ENCODE data around the gene FGD5.

The FGD5 gene

GRCh38 chr3:14773691-14774128 lies 45.1 kb upstream of the FGD5 start:
- no peak overlapping the region for H3K27ac ChIP-seq (ENCODE audit: low read depth, low read length)
- no peak overlapping the region for H3K4me2 ChIP-seq (ENCODE audit: low read length)
- H3K79me2 ChIP-seq (ENCODE audit: control insufficient read depth, low read length): no peaks in the 10 kb centered on the region

GRCh38 chr3:14774431-14774830 lies 44.3 kb upstream of the FGD5 start:
- no peaks in the 10 kb centered on the region for H3K9me2 ChIP-seq (replicated peaks; ENCODE audit: control insufficient read depth, low read length)
- H3K36me3 ChIP-seq (ENCODE audit: control insufficient read depth, low read length): no peaks in the 10 kb centered on the region
- H3K9me3 ChIP-seq (ENCODE audit: control insufficient read depth, insufficient read depth, low read length): peaks cover 4% of the 10 kb centered on the region
- no peak overlapping the region for H3K4me3 ChIP-seq (ENCODE audit: low read length)
- no peak overlapping the region for H3K27ac ChIP-seq (ENCODE audit: low read depth, low read length)
- peaks cover 12% of the 10 kb centered on the region for H3K4me1 ChIP-seq (ENCODE audit: control insufficient read depth, low read length)
- H4K20me1 ChIP-seq (ENCODE audit: control insufficient read depth, insufficient read depth, low read depth, low read length): no peaks in the 10 kb centered on the region
- TF ChIP-seq EZH2phosphoT487 (IDR thresholded peaks at IDR 0.05; ENCODE audit: borderline replicate concordance, low read length) (no peak), CTCF (IDR thresholded peaks at IDR 0.05; ENCODE audit: low read depth, low read length, poor library complexity, severe bottlenecking) (no peak)
- no peaks in the 10 kb centered on the region for H3F3A ChIP-seq (ENCODE audit: control insufficient read depth, insufficient read depth)
- H3K79me2 ChIP-seq (ENCODE audit: control insufficient read depth, low read length): no peaks in the 10 kb centered on the region
- H3K4me2 ChIP-seq (ENCODE audit: low read length): no peak overlapping the region
- no peaks in the 10 kb centered on the region for H3K27me3 ChIP-seq (ENCODE audit: control insufficient read depth, low read length)

More at GRCh38 chr3:14773691-14774128, 45.1 kb upstream of the FGD5 start:
- Histone ChIP-seq H3K9me3 (ENCODE audit: control insufficient read depth, insufficient read depth, low read length) (peaks cover 2% of the 10 kb centered on the region), H3K36me3 (ENCODE audit: control insufficient read depth, low read length) (no peaks in the 10 kb centered on the region), H3K4me3 (ENCODE audit: low read length) (no peak overlapping the region), H3F3A (ENCODE audit: control insufficient read depth, insufficient read depth) (no peaks in the 10 kb centered on the region), H3K4me1 (ENCODE audit: control insufficient read depth, low read length) (peaks cover 12% of the 10 kb centered on the region), H3K9me2 (replicated peaks; ENCODE audit: control insufficient read depth, low read length) (no peaks in the 10 kb centered on the region), H3K27me3 (ENCODE audit: control insufficient read depth, low read length) (no peaks in the 10 kb centered on the region), H4K20me1 (ENCODE audit: control insufficient read depth, insufficient read depth, low read depth, low read length) (no peaks in the 10 kb centered on the region)
- no peak for TF ChIP-seq EZH2phosphoT487 (IDR thresholded peaks at IDR 0.05; ENCODE audit: borderline replicate concordance, low read length)
- TF ChIP-seq CTCF (IDR thresholded peaks at IDR 0.05; ENCODE audit: low read depth, low read length, poor library complexity, severe bottlenecking): no peak

- Histone ChIP-seq H4K20me1 (ENCODE audit: control insufficient read depth, insufficient read depth, low read depth, low read length) (no peaks in the 10 kb centered on the region), H3K9me3 (ENCODE audit: control insufficient read depth, insufficient read depth, low read length) (peaks cover 4% of the 10 kb centered on the region), H3K27ac (ENCODE audit: low read depth, low read length) (no peak overlapping the region), H3K36me3 (ENCODE audit: control insufficient read depth, low read length) (no peaks in the 10 kb centered on the region), H3F3A (ENCODE audit: control insufficient read depth, insufficient read depth) (no peaks in the 10 kb centered on the region), H3K4me2 (ENCODE audit: low read length) (no peak overlapping the region), H3K9me2 (replicated peaks; ENCODE audit: control insufficient read depth, low read length) (no peaks in the 10 kb centered on the region), H3K4me1 (ENCODE audit: control insufficient read depth, low read length) (peaks cover 12% of the 10 kb centered on the region), H3K27me3 (ENCODE audit: control insufficient read depth, low read length) (no peaks in the 10 kb centered on the region), H3K4me3 (ENCODE audit: low read length) (no peak overlapping the region), H3K79me2 (ENCODE audit: control insufficient read depth, low read length) (no peaks in the 10 kb centered on the region)
- TF ChIP-seq CTCF (IDR thresholded peaks at IDR 0.05; ENCODE audit: low read depth, low read length, poor library complexity, severe bottlenecking) (no peak), EZH2phosphoT487 (IDR thresholded peaks at IDR 0.05; ENCODE audit: borderline replicate concordance, low read length) (no peak)
These were observed 43.8 kb upstream of the FGD5 start for GRCh38 chr3:14775011-14775410.
